NCI-H187 treated with DMSO at 0.1 percent for 48 hours (cell line): Measurements from ENCODE around the gene EGF.
"Not testable (repeated sequence)": the region's sequence is repeated elsewhere in the genome, so short reads cannot be mapped to it uniquely, and the experiment has no call there.

Experiments used
- DNase-seq: peaks from one replicate; lab custom pipeline; 2025; lab: John Stamatoyannopoulos, UW

Gene EGF

GRCh38 chr4:109915385-109916026 is 2.8 kb downstream of the EGF start:
- DNase-seq: no peak

- no peak for DNase-seq
Measured at GRCh38 chr4:109916027-109916409, 3.3 kb downstream of the EGF start.

- DNase-seq: no peak
Measured at GRCh38 chr4:109921384-109921808, 8.7 kb downstream of the EGF start.

GRCh38 chr4:109925396-109925795 is 12.7 kb downstream of the EGF start:
- no peak for DNase-seq

- DNase-seq: no peak
Measured at GRCh38 chr4:109928327-109929045, 15.8 kb downstream of the EGF start.

- DNase-seq: no peak
Measured at GRCh38 chr4:109930464-109930863, 17.8 kb downstream of the EGF start.

GRCh38 chr4:109930872-109931271 is 18.2 kb downstream of the EGF start:
- DNase-seq: no peak

- DNase-seq: no peak
Measured at GRCh38 chr4:109931318-109931717, 18.6 kb downstream of the EGF start.

- DNase-seq: not testable (repeated sequence)
Measured at GRCh38 chr4:109937352-109937751, 24.7 kb downstream of the EGF start.

GRCh38 chr4:109939190-109939589 is 26.5 kb downstream of the EGF start:
- no peak for DNase-seq

GRCh38 chr4:109942292-109942926 is 29.7 kb downstream of the EGF start:
- DNase-seq: no peak

- DNase-seq: no peak
Measured at GRCh38 chr4:109943745-109944144, 31.1 kb downstream of the EGF start.

GRCh38 chr4:109944591-109944990 is 31.9 kb downstream of the EGF start:
- no peak for DNase-seq

- no peak for DNase-seq
Measured at GRCh38 chr4:109945056-109945455, 32.4 kb downstream of the EGF start.

- DNase-seq: no peak
Measured at GRCh38 chr4:109946120-109946519, 33.4 kb downstream of the EGF start.

GRCh38 chr4:109947457-109947856 is 34.8 kb downstream of the EGF start:
- DNase-seq: no peak

GRCh38 chr4:109947918-109948317 is 35.2 kb downstream of the EGF start:
- DNase-seq: no peak

- not testable (repeated sequence) for DNase-seq
Measured at GRCh38 chr4:109949099-109949718, 36.5 kb downstream of the EGF start.

GRCh38 chr4:109952612-109953011 is 39.9 kb downstream of the EGF start:
- no peak for DNase-seq

- no peak for DNase-seq
Measured at GRCh38 chr4:109953556-109953955, 40.9 kb downstream of the EGF start.

- no peak for DNase-seq
Measured at GRCh38 chr4:109955146-109955545, 42.5 kb downstream of the EGF start.

GRCh38 chr4:109957227-109957626 is 44.5 kb downstream of the EGF start:
- no peak for DNase-seq

- no peak for DNase-seq
Measured at GRCh38 chr4:109959195-109959594, 46.5 kb downstream of the EGF start.
